Upper lobe of left lung (tissue), 4 donors: Measurements from ENCODE around the gene AK1.

Experiments
- POLR2A ChIP-seq, 4 donors: fragments of 450-650 bp; IDR thresholded peaks; one replicate each; pipeline ENCODE4 v1.5.1; 2016 to 2017; ENCODE audit warnings: antibody characterized with exemption in 4 of 4, mild to moderate bottlenecking in 2 of 4
- POLR2AphosphoS5 ChIP-seq, 2 donors: sonication (generic); formaldehyde crosslinking; IDR thresholded peaks; one replicate each; pipeline ENCODE4 v1.5.1; 2017; ENCODE audit warnings: antibody characterized with exemption in 2 of 2
- TF ChIP-seq, protein P1 (sequence below), 6 experiments: fragments of 450-650 bp in 4 of 6; fragments of 200-600 bp in 2 of 6; sonication (generic) in 2 of 6; IDR thresholded peaks; one replicate each; pipeline ENCODE4 v1.5.1; 2016 to 2019; ENCODE audit warnings: antibody characterized with exemption in 6 of 6

DNA sequence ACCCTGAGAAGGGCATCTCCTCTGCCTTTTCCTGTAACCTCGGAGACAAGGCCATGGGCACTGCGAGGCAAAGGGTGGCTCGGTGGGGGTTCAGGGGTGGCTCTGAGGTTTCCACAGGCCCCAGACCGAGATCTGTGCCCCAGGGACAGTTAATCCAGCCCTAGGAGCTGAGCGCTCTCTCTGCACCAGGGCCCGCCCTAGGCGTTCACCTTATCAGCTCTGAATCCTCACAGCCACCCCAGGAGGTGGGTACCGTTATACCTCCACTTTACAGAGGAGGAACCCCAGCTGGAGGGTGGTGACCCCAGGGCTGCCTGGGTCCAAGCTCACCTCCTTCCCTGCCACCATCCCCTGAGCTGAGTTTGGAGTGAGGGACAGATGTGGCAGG lies 20.8 kb downstream of the AK1 start:
- TF ChIP-seq POLR2AphosphoS5 (IDR thresholded peaks at IDR 0.05): no peak
- TF ChIP-seq POLR2A (IDR thresholded peaks at IDR 0.05): no peak
- TF ChIP-seq, protein P1, sequence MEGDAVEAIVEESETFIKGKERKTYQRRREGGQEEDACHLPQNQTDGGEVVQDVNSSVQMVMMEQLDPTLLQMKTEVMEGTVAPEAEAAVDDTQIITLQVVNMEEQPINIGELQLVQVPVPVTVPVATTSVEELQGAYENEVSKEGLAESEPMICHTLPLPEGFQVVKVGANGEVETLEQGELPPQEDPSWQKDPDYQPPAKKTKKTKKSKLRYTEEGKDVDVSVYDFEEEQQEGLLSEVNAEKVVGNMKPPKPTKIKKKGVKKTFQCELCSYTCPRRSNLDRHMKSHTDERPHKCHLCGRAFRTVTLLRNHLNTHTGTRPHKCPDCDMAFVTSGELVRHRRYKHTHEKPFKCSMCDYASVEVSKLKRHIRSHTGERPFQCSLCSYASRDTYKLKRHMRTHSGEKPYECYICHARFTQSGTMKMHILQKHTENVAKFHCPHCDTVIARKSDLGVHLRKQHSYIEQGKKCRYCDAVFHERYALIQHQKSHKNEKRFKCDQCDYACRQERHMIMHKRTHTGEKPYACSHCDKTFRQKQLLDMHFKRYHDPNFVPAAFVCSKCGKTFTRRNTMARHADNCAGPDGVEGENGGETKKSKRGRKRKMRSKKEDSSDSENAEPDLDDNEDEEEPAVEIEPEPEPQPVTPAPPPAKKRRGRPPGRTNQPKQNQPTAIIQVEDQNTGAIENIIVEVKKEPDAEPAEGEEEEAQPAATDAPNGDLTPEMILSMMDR (IDR thresholded peaks at IDR 0.05): no peak
